Ureter (tissue), 1 donor: Measurements from ENCODE around the gene VSIG4. TPM values are rescaled to one million over a fixed set of nuclear protein-coding genes. Genes with fewer than 3 reads are reported as not detected.

ENCODE experiments used
- DNase-seq: peaks from one replicate; pipeline ENCODE4 v3.0.0-alpha.2; 2020; ENCODE audit warnings: low spot score
- total RNA-seq: library from RNA; stranded (reverse); gene quantifications from one replicate; pipeline ENCODE4 v1.2.4, GENCODE V29; 2023
- donor health status: DM: yes; HTN: yes; CAD: no.

Gene VSIG4
- total RNA-seq, 1 donor from 2014 or later: 23.4 TPM

DNA sequence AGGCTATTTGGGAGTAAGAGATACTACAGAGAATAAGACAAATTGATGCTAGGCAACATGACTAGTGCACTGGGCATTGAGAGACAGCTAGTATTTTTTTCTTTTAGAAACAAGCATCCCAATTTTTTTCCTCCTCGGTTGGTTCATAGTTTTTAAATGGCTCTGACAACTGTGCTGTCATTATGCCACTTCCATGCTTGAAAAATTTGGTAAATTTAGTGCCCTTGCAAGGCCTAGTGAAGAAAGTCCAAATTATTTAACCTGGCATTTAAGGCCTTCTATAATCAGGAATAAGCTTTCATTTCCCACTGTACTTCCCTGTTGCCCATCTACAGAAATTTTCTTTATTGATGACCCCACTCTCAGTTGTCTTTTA lies 15.8 kb downstream of the VSIG4 start:
- DNase-seq: no peak

DNA sequence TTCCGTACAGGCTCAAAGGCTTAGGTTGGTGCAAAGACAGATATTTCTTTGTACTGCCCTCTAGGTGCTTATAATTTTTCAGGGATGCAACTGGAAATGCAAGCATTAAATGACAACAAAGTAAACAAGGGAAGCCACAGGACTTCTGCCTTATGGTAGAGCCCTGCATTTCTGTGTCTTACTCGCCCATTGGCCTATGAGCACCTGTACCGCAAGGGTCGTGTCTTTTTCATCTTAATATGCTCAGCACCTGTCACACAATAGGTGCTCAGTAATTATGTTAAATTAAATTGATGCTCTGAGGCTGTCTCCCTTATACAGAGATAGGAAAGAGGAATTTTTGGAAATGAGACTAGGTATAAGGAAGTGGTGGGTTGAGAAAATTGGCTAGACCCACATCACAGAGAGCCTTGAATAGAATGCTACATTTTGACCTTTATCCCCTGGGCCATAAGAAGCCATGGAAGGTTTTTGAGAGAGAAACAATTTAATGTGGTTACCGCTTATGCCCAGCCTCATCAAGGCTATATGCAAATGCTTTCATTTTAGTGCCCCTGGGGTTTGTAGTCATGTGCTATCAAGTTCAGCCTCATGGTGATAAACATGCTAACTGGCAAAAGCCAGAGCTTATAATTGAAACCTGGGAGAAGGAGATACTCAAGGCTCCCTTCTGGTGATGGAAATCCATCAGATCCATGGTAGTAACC lies 16.3 kb downstream of the VSIG4 start:
- no peak for DNase-seq

DNA sequence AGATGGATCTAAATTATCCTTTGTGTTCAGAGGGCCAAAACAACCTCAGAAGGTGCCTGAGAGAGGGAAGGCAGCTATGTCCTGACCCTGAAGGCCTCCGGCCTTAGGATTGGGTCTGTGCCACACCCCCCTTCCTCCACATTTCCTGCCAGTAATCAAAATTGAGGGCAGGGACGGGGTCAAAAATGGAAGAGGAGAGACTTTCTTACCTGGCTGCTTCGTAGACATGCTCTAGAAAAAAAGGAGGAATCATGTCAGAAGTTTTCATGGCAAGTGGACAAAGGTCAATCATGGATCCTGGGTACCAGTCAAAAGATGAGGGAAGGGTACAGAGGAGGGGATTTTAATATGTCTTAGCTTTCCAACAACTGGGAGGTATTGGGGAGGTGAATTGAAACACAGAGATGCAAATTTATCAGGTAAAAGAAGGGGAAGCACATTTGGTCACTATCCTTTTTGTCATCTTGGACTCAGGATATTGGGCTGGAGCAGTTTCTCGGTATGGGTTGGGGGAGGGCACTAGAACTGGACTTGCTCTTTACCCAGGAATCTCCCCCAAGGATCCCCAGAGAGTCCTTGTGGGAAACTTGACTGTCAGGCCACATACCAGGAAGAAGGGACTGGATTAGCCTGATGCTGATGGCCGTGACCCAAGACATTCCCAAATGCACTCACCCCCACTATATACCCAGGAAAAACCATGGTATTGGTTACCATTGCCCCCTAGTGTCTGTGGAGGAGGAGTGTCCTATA lies 17.1 kb downstream of the VSIG4 start:
- DNase-seq: no peak

DNA sequence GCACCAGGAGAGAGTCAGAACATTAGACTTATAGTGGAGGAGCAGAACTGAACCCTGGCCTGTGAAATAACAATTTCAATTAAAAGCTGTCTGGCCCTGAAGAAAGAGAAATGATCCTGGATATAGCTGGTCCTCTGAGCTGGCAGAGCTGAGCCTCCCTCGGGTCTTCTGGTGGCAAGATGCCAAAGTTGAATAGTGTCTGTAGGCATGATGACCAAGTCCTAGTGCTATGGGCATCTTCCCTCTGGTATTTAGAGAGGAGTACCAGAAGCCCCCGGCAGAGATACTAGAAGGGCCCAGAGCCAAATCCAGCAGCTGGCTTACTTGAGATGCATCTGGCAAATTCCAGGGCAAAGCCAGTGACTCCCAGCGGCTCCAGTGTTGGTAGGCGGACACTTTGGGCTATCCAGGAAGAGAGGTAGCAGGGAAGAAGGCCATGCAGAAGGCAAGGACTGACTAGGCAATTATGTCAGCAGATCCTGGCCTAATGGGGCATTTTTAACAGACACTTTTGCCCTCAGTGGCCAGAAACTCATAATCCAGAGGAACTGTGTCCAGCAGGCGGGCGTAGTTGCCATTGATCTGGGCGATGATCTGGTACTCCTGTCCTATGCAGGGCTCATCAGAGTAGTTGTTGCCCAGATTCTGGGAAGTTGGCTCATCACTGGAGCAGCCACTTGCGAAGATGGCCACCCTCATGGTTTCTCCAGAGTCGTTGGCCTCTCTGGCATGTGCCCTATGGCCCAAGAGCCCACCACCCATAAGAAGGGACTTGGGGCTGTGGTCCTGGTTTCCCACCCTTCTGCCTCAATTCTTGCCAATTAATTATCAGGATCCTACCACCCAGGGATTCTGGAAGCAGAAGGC lies 17.9 kb downstream of the VSIG4 start:
- DNase-seq: no peak

DNA sequence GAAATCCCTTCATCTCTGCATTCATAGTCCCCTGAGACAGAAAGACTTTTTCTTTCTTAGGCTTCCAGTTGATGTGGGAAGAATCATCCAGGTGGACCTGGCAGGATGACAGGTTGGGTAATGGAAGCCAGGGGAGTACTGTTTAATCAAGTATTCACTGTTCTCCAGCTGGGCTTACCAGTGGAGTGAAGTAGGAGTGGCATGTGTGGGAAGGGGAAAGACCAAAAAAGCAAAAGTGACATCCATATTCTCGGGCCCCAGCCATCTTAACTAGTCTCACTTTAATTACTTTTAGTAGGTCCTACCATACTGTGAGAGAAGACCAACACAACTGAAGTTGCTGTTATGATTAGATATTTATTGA lies 18.5 kb downstream of the VSIG4 start:
- DNase-seq: no peak

DNA sequence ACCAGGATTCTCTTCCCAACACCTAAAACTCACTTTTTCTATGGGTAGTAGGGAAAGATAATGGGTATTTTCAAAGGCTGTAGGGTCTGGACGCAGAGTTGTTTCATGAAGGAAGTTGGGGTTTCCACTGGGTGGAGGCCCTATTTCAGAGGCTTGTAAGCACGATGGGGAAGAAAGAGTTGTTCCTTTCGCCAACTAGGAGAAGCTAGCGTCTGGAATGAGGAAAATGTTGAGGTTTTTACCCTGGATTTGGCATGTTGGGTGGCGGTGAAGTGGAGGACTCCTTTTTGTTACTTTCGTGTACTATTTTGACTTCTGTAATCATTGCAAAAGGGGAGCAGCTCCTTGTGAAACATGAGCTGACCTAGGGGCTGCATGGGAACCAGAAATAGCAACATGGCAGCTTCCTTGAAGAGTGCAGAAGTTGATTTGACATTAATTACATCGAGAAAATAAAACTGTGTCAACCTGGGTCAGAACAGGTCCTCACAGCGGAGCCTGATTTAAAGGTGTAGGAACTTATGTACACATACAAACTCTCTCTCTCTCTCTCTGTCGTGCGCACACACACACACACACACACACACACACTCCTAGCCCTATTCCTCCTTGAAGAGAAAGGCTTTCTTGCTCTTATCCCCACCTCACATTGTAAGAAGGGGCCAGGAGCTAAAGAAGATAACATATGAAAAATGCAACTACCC lies 19.1 kb downstream of the VSIG4 start:
- DNase-seq: no peak

DNA sequence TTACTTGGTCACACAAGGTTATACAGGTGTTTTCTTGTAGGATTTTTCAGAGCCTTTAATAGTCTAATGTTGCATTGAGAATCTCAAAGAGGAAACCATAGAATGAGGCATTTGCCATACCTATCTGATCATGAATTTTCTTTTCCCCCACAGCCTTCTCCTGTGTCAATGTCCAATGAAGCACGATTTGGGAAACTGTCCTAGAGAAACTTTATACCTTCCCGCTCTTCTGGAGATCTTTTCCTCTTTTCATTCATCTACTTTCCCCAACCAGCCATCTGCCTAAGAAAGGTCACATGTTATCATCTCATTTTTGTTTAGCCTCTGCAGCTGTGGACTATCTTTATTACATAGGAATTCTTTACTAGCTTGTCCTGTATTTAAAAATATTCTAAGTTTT lies 19.9 kb downstream of the VSIG4 start:
- no peak for DNase-seq

DNA sequence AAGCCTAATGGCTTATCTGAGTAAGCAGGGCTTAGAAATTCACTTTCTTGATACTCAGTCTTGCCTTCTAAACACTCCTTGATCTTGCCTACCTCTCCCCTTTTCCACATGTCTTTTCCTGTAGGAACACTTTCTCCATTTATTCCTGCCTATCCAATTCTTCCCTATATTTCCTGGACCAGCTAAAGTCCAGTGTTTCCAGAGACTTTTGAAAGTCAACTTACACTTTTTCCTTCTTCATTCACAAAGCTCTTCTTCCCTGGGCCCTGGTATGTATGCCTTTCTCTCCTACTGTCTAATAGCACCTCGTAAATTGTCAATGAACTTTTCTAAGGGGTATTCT lies 20.6 kb downstream of the VSIG4 start:
- DNase-seq: no peak

DNA sequence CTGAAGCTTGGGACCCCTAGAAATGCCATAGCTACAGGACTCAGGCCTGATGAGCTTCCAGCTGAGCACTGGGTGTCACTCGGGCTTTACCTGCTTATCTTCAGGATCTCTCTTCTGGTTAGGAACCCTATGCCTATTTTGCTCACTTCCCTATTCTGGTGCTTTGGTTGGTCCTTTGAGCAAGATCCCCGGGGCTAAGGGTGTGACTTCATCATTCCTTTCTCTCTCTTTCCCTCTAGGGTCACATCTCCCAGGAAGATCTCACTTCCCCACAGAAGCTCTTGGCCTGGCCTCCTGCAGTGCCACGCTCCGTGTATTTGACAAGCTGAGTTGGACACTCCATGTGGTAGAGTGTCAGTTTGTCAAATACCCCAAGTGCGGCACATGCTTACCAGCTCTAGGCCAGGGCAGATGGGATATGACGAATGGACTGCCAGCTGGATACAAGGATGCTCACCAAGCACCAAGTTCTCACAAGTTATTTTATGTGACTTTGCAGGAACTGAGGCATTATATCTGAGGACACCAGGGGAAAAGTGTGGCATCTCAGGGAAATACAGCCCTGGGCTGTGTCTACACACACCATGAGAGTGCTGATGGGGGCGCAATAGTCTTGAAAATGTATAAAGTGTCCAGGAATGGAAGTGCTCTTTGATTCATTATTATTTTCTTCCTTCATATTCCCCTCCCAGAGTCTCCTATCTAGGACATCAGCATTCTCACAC lies 21.1 kb downstream of the VSIG4 start:
- DNase-seq: no peak

DNA sequence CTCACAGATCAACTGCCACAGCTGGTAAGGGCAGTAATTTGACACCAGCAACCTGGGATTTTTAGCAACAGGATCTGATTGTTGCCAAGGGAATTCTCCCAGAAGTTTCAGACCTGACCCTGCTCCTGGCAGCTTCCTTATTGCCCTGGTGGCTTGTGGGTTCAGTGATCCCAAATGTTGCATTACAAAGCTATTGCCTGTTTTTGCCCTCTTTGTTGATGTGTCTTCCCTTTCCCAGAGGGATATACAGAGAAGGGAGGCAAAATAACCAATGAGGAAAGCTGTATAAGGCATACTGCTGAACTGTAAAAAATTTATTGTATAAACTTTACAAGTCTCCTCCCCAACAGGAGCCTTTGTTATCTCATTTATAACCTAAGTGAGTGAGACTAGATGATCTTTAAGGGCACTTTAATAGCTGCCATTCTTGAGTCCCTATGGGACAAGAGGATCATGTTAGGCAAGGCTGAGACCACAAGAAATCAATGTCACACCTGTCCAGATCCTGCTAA lies 22.2 kb downstream of the VSIG4 start:
- DNase-seq: no peak

DNA sequence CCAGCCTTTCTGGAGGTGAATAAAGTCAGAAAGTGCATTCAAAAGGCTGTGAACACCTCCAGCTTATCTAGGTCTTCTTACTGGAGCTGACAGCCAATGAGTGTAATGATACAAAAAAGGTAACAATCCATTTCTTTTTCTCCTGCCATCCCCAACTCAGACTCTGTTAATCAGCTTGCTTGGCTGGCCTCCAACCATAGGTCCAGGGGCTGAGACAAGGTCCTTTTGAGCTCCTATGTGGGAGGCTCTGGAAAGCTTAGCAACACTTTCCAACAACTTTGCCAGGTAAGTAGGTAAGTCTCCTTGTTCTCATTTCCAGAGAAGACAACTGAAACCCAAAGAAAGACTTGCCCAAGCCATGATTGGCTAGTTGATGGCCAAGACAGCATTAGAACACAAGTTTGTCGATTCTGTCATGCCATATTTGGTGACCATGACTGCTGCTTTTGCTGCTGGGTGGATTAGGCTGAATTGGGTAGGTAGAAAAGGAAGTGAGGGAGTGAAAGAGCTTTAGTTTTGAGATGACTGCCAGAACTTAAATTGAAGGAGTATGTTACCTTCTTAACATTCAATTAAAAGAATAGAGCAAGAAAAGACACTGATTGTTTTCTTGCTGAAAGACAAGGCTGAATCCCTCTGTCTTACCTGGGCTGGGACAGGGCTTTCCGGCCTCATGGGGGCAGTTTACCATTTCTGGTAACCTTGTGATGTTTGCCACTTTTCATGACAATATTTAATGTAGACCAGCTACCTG lies 22.8 kb downstream of the VSIG4 start:
- no peak for DNase-seq

DNA sequence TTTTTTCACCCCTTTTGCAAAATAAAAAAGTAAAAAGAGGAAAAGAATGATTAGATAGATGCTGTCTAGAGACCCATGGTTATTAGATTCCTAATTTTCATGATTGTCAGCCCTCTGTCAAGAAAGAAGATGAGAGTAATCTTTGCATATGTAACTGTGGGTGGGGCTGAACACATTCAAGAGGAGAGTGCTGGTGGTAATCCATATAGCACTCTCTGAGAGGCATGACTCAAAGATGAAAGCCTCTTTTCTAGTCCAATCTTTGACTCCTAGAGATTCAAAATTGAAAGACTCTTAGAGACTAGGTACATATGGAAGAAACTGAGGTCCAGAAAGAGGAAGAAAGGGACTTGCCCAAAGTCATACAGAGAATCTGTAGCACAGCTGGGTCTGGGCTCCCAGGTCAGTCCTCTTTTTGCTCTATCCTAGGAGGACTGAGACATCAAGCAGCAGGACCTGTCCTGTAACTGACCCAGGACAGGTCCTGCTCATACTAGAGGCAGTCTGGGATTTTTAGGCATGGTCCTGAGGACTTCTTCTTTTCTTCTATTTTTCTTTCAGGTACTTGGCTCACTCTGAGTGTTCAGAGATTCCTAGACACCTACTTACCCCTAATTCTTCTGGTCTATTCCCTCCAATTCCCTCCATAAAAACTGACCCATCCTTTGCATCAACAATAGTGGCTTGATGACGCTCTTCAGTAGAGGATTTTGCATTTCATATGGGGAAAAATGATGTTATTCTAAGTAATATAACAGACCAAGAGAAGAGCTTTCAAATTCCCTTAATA lies 23.8 kb downstream of the VSIG4 start:
- no peak for DNase-seq

DNA sequence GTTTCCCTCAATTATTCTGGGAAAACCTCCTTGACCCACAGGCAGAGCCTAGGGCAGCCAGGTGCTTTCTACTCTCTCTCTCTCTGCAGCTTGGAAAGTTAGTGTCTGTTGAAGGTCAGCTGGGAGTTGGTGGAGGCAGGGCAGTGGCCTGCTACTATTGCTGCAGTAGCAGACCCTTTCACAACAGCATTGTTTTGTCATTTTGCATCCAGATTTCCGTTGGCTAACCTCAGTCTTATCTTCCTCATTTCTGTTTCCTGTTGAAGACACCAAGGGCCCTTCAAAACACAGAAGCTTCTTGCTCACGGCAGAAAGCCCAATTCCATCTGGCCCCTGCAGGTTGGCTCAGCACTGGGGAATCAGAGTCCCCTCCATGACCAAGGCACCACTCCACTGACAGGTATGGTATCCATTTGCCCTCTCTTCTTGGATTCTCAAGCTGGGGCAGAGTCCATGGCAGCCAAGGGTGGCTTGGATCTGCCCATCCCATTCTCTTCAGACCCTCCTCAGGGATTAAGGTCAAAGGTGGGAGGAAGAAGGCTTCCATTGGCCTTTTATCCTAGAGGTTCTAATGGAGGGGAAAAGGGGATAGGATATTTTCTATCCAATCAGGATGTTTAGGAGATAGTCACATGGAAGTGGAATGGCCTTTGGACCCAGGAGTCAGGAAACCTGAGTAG lies 24.6 kb downstream of the VSIG4 start:
- no peak for DNase-seq

DNA sequence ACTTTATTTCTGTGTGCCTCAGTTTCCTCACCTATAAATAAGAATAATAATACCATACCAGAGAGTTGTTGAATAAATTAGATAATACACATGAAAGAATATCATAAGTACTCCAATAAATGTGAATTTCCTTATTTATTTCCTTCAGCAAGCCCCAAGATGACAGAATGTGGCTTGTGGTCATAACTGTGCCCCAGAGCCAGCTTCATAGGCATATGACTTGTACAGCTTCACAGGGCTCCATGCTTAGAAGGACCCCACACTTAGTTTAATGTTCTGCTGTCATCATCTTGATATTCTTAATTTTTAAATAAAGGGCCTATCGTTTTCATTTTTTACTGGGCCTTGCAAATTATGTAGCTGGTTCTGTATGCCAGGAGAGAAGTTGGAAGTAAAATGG lies 25.3 kb downstream of the VSIG4 start:
- DNase-seq: no peak

DNA sequence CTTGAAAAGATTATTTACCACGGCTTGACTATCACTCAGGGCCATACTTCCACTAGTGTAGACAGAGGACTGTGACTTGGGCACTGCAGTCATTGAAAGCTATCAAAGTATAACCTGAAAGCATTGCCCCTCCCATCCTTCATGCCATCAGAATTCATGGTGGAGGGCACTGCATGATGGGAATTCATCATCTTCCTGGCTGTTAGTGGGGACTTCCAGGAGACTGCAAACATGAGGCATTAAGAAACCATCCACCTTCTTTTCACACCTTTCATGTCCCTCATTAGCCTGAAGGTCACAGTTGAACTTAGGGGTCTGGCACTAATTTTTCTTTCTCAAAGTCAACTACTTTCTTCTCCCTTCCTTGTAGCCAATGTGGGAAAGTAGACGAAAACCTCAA lies 25.8 kb downstream of the VSIG4 start:
- no peak for DNase-seq

DNA sequence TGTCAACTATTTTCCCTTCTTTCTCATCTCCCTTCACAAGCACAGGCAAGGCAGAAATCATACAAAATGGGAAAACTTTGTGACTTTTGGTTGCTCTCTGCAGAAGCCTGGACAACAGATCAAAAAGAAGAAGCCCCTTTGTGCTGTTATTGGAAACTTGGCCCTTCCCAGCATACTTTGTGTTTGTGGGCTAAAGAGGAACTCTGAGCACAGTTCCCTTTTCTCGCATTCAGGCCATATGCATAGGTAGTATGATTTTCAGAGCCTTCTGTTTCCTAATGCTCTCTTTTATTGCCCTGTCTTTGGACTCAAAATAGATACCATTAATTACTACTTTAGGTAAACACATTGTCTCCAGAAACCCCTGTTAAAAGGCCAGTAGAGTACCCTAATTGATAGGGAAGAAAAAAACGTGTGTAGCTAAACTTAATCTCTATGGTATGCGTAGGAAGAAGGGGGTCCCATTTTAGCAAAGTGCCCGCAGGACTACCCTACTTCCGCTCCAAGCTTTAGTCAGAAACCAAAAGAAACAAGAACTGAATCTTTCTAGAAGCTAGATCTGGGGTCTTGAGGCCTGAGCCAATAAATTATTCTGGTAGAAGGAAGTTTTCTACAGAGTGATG lies 26.6 kb downstream of the VSIG4 start:
- no peak for DNase-seq

DNA sequence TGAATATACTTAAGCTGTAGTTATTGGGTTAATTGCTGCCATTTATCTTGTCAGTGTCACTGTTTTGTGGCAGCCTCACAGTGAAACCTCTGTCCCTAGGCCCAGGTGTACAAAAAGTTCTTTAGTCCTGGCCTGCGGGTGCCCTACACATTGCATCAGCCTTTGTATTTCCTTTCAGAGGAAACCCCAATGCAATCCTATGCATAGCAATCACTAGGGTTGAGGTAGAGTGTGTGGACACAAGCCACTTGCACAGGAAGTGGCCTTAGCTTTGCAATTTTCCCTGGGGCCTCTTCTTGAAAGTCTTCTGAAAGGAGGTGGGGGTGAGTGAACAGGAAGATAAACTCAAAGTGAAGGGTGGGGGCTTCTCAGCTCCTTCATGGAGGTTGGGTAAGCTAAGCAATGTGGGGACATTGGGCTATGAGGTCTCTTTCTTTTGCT lies 27.8 kb downstream of the VSIG4 start:
- no peak for DNase-seq

DNA sequence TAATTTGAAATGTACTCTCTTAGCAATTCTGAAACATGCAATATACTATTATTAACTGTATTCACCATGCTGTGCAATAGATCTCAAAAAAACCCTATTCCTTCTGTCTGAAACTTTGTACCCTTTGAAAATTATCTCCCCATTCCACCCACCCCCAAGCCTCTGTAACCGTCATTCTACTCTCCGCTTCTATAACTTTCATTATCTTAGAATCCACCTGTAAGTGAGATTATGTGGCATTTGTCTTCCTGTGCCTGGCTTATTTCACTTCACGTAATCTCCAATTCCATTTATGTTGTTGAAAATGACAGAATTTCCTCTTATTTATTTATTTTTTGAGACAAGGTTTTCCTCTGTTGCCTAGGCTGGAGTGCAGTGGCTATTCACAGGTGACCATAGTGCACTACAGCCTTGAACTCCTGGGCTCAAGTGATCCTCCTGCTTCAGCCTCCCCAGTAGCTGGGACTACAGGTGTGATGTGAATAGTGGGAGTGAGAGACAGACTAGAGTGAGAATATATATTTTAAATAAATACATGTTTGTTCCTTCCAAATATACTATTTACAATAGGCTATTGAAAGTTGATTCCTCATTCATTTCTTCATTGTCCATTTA lies 30.5 kb downstream of the VSIG4 start:
- DNase-seq: no peak
